Spinal cord (tissue), 10 donors: Measurements from ENCODE around the gene NDUFA11. TPM values are rescaled to one million over a fixed set of nuclear protein-coding genes. Genes with fewer than 3 reads are reported as not detected.
"Not testable (repeated sequence)": the region's sequence is repeated elsewhere in the genome, so short reads cannot be mapped to it uniquely, and the experiment has no call there.

ENCODE experiments used
- DNase-seq, 6 donors: peaks; one replicate each; pipeline versions ENCODE4 v3.0.0 to v3.0.0-alpha.2; 2013 to 2015; ENCODE audit warnings: low spot score in 6 of 6, low read depth in 4 of 6
- H3K27ac ChIP-seq: one replicate; pipeline ENCODE4 v1.5.1; 2013; ENCODE audit warnings: low read depth, low read length, control low read depth
- H3K27me3 ChIP-seq: one replicate; pipeline ENCODE4 v1.6.1; 2013; ENCODE audit warnings: low read length; ENCODE audit not compliant: control insufficient read depth, insufficient read depth
- H3K36me3 ChIP-seq: one replicate; pipeline ENCODE4 v1.6.1; 2013; ENCODE audit warnings: low read length; ENCODE audit not compliant: control insufficient read depth, insufficient read depth
- H3K4me1 ChIP-seq: one replicate; pipeline ENCODE4 v1.6.1; 2013; ENCODE audit warnings: low read length; ENCODE audit not compliant: control insufficient read depth, insufficient read depth
- H3K4me3 ChIP-seq: one replicate; pipeline ENCODE4 v1.5.1; 2013; ENCODE audit warnings: low read depth, low read length, control low read depth
- H3K9me3 ChIP-seq: one replicate; pipeline ENCODE4 v1.6.1; 2013; ENCODE audit warnings: low read length; ENCODE audit not compliant: control insufficient read depth, insufficient read depth
- WGBS: methylation state at CpG from one replicate; pipeline ENCODE4 v1.1.5; 2013; ENCODE audit warnings: missing lambda C conversion rate; ENCODE audit not compliant: insufficient coverage; 5-methylcytosine and 5-hydroxymethylcytosine counted together
- polyA plus RNA-seq, 2 donors: library from polyadenylated mRNA; unstranded; fragments of 120-200 nt; gene quantifications; one replicate each; pipeline ENCODE4 v1.2.1, GENCODE V29; 2013; ENCODE audit not compliant: insufficient read length in 2 of 2
- total RNA-seq, 2 donors: library from RNA; depleted of rRNA in 1 of 2; stranded (reverse); fragments of 120-200 nt in 1 of 2; fragments of >200 nt in 1 of 2; gene quantifications; one replicate each; pipeline versions ENCODE4 v1.2.3 to v1.2.4, GENCODE V29; 2013 to 2014
- donor health status: healthy.

The NDUFA11 gene
- total and polyA plus RNA-seq, 4 donors, result 63.6 to 304 (median 258) TPM

DNA sequence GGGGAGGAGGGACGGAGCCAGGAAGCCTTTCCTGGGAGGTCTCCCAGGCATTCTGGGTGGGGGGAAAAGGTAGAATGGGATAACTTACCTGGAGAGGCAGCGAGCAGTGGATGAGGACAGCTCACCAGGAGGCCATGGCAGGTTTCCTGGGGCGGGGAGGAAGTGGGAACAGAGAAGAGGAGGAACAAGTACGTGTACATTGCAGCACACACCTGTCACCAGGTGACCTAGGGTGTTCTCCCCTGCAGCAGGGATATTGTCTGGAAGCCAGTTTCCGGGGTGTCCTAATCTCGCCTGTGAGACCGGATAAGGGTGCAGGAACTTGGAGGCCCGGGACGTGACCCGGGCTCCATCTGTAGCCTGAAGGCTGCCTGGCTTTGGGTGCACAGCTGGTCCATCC lies 52.3 kb downstream of the NDUFA11 start, which contains the start of gene FUT3:
FUT3 (minus strand) TSS at position 148 of the 400 bp plus-strand sequence.
- Histone ChIP-seq H3K27me3 (no peaks in the 10 kb centered on the region), H3K27ac (no peak within 1 kb of the TSS), H3K4me1 (no peaks in the 10 kb centered on the region), H3K36me3 (no peaks in the 10 kb centered on the region), H3K4me3 (no peak within 1 kb of the TSS), H3K9me3 (no peaks in the 10 kb centered on the region)
- 77% methylated on average over 10 of the region's 10 CpGs for WGBS
- DNase-seq, result no peak

DNA sequence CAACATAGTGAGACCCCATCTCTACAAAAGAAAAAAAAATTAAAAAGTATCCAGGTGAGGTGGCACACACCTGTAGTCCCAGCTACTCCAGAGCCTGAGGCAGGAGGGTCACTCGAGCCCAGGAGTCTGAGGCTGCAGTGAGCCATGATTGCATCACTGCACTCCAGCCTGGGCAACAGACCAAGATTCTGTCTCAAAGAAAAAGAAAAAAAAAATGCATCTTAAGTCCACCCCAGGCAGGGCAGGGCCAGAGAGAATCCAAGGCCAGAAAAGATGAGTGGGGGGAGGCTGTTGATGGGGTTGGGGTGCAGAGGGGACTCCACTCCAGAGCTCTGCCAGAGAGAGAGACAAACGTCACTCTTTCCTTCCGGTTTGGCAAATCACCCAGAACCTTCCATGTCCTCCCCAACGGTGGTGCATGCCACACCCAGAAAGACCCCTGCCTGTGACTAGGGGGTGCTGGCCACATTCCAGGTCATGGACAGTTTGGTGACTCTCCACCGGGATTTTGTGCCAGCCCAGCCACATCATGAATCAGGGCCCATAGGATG lies 52.8 kb downstream of the NDUFA11 start:
- WGBS, result 21% methylated on average over 2 of the region's 5 CpGs
- no peak overlapping the region for H3K27ac ChIP-seq

DNA sequence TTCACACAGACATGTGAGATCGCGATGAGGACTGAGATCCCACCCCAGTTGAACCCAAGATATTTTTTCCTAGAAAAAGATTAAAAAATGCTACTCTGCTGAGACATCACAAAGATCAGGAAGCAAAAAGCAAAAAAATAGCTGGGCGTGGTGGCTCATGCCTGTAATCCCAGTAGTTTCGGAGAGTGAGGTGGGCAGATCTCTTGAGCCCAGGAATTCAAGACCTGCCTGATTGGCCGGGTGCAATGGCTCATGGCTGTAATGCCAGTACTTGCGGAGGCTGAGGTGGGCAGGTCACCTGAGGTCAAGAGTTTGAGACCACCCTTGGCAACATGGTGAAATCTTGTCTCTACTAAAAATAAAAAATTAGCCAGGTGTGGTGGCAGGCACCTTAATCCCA lies 53.4 kb downstream of the NDUFA11 start:
- 92% methylated on average over 6 of the region's 6 CpGs for WGBS
- Histone ChIP-seq H3K4me3 (no peak overlapping the region), H3K27ac (no peak overlapping the region), H3K36me3 (no peaks in the 10 kb centered on the region), H3K9me3 (no peaks in the 10 kb centered on the region), H3K4me1 (no peaks in the 10 kb centered on the region), H3K27me3 (no peaks in the 10 kb centered on the region)
- DNase-seq, result no peak

More for the DNA sequence above, 52.8 kb downstream of the NDUFA11 start:
- H3K4me1 ChIP-seq, result no peaks in the 10 kb centered on the region
- no peaks in the 10 kb centered on the region for H3K9me3 ChIP-seq
- peak in 2 of 6 donors; percentile 27 to 51 for DNase-seq
- H3K27me3 ChIP-seq, result no peaks in the 10 kb centered on the region
- H3K36me3 ChIP-seq, result no peaks in the 10 kb centered on the region
- no peak overlapping the region for H3K4me3 ChIP-seq

DNA sequence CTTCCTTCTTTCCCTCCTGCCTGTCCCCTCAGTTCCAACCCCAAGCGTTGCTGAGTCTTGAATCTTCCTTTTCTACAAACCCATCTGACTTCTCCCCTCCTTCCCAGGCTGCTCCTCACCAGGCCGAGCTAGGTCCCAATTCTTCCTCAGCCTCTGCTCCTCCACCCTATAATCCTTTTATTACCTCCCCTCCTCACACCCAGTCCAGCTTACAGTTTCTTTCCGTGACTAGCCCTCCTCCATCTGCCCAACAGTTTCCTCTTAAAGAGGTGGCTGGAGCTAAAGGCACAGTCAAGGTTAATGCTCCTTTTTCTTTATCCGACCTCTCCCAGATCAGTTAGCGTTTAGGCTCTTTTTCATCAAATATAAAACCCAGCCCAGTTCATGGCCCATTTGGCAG lies 55.0 kb downstream of the NDUFA11 start:
- H3K4me3 ChIP-seq, H3K27me3 ChIP-seq, DNase-seq, H3K27ac ChIP-seq, H3K4me1 ChIP-seq, H3K9me3 ChIP-seq, H3K36me3 ChIP-seq: not testable (repeated sequence)
- 44% methylated on average over 5 of the region's 5 CpGs for WGBS

DNA sequence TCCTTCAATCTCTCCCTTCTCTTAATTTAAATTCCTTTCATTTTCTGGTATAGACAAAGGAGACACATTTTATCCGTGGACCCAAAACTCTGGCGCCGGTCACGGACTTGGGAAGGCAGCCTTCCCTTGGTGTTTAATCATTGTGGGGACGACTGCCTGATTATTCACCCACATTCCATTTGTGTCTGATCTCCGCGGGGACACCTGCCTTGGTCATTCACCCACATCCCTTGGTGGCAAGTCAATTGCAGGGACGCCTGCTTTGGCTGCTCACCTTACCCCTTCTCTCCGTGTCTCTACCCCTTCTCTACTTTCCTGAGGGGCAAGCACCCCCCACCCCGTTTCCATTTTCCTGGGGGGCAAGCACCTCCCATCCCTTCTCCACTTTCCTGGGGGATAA lies 55.7 kb downstream of the NDUFA11 start:
- DNase-seq, H3K27me3 ChIP-seq, H3K4me1 ChIP-seq, H3K27ac ChIP-seq, H3K36me3 ChIP-seq, H3K4me3 ChIP-seq, H3K9me3 ChIP-seq: not testable (repeated sequence)
- 67% methylated on average over 9 of the region's 10 CpGs for WGBS

Other genes with a start within 250 kb of the NDUFA11 start
- 10 to 100 TPM; 27.2 to 83.1 TPM for gene MICOS13, start 223.3 kb downstream of the NDUFA11 start, total RNA-seq
- 10 to 100 TPM; 74.5 to 74.8 TPM for gene MICOS13, start 223.3 kb downstream of the NDUFA11 start, polyA plus RNA-seq
- 10 to 100 TPM; 27.7 to 28.5 TPM for gene HSD11B1L, start 222.8 kb downstream of the NDUFA11 start, total RNA-seq
- 10 to 100 TPM; 67.1 to 71.1 TPM for gene HSD11B1L, start 222.8 kb downstream of the NDUFA11 start, polyA plus RNA-seq
- gene RPL36, start 213.5 kb downstream of the NDUFA11 start, total RNA-seq, result 1,000 to 10,000 TPM in 1 of 2 donors, 100 to 1,000 TPM in 1; 162 to 1,048 TPM
- 100 to 1,000 TPM; 682 to 689 TPM for gene RPL36, start 213.5 kb downstream of the NDUFA11 start, polyA plus RNA-seq
- 10 to 100 TPM; 29.8 to 45.2 TPM for gene LONP1, start 183.6 kb downstream of the NDUFA11 start, total RNA-seq
- gene LONP1, start 183.6 kb downstream of the NDUFA11 start, polyA plus RNA-seq, result 10 to 100 TPM; 72.6 to 79.7 TPM
- 1 to 10 TPM in 1 of 2 donors, not detected in 1; 3.6 TPM for gene CATSPERD, start 183.2 kb downstream of the NDUFA11 start, total RNA-seq
- 1 to 10 TPM in 1 of 2 donors, under 1 TPM in 1; 0.59 to 2.8 TPM for gene CATSPERD, start 183.2 kb downstream of the NDUFA11 start, polyA plus RNA-seq
- gene PRR22, start 119.0 kb downstream of the NDUFA11 start, total RNA-seq, result 1 to 10 TPM in 1 of 2 donors, under 1 TPM in 1; 0.20 to 2.6 TPM
- 1 to 10 TPM; 3.9 to 4.1 TPM for gene PRR22, start 119.0 kb downstream of the NDUFA11 start, polyA plus RNA-seq
- gene DUS3L, start 112.6 kb downstream of the NDUFA11 start, total RNA-seq, result 10 to 100 TPM in 1 of 2 donors, 1 to 10 TPM in 1; 9.5 to 21.5 TPM
- 10 to 100 TPM; 22.9 to 31.0 TPM for gene DUS3L, start 112.6 kb downstream of the NDUFA11 start, polyA plus RNA-seq
- gene NRTN, start 98.7 kb downstream of the NDUFA11 start, total RNA-seq, result under 1 TPM; 0.20 to 0.99 TPM
- gene NRTN, start 98.7 kb downstream of the NDUFA11 start, polyA plus RNA-seq, result under 1 TPM; 0.38 to 0.53 TPM
- not detected for gene FUT6, start 64.1 kb downstream of the NDUFA11 start, total RNA-seq
- gene FUT6, start 64.1 kb downstream of the NDUFA11 start, polyA plus RNA-seq, result under 1 TPM in 1 of 2 donors, not detected in 1; 0.21 TPM
- gene FUT3, start 52.3 kb downstream of the NDUFA11 start, total RNA-seq, result not detected
- under 1 TPM; 0.26 to 0.32 TPM for gene FUT3, start 52.3 kb downstream of the NDUFA11 start, polyA plus RNA-seq
- gene FUT5, start 33.2 kb downstream of the NDUFA11 start, total RNA-seq, result not detected
- gene FUT5, start 33.2 kb downstream of the NDUFA11 start, polyA plus RNA-seq, result not detected
- 1 to 10 TPM; 5.3 to 9.8 TPM for gene VMAC, start 1.1 kb upstream of the NDUFA11 start, total RNA-seq
- 1 to 10 TPM; 4.7 to 8.5 TPM for gene VMAC, start 1.1 kb upstream of the NDUFA11 start, polyA plus RNA-seq
- gene CAPS, start 10.5 kb upstream of the NDUFA11 start, total RNA-seq, result 10 to 100 TPM; 15.3 to 85.3 TPM
- gene CAPS, start 10.5 kb upstream of the NDUFA11 start, polyA plus RNA-seq, result 10 to 100 TPM; 44.6 to 54.2 TPM
- gene RANBP3, start 74.3 kb upstream of the NDUFA11 start, total RNA-seq, result 10 to 100 TPM; 42.0 to 52.0 TPM
- 10 to 100 TPM; 74.1 to 88.6 TPM for gene RANBP3, start 74.3 kb upstream of the NDUFA11 start, polyA plus RNA-seq
- gene RFX2, start 206.7 kb upstream of the NDUFA11 start, total RNA-seq, result 10 to 100 TPM in 1 of 2 donors, 1 to 10 TPM in 1; 5.7 to 14.2 TPM
- gene RFX2, start 206.7 kb upstream of the NDUFA11 start, polyA plus RNA-seq, result 10 to 100 TPM; 14.4 to 18.8 TPM
- gene ACSBG2, start 231.9 kb upstream of the NDUFA11 start, total RNA-seq, result under 1 TPM; 0.17 to 0.40 TPM
- gene ACSBG2, start 231.9 kb upstream of the NDUFA11 start, polyA plus RNA-seq, result 1 to 10 TPM in 1 of 2 donors, under 1 TPM in 1; 0.51 to 2.5 TPM